Lung (tissue), 12 donors: ENCODE data around the gene TPPP2. TPM values are rescaled to one million over a fixed set of nuclear protein-coding genes. Genes with fewer than 3 reads are reported as not detected.

Source experiments
- ATAC-seq: fragments of 200-7000 bp; cut with Tn5 transposase; one replicate; pipeline ENCODE4 v1.9.1; 2020; ENCODE audit warnings: moderate number of reproducible peaks; ENCODE audit not compliant: insufficient read depth, low FRiP score
- DNase-seq, 3 donors: peaks; one replicate each; pipeline ENCODE4 v3.0.0-alpha.2; 2013 to 2017
- H3K27ac ChIP-seq, 2 donors: one replicate each; pipeline ENCODE4 v1.5.1; 2013; ENCODE audit warnings: mild to moderate bottlenecking in 2 of 2, moderate library complexity in 2 of 2, control low read depth in 1 of 2, inconsistent platforms in 1 of 2, low read depth in 1 of 2, low read length in 1 of 2
- H3K27me3 ChIP-seq, 3 donors: one replicate each; pipeline ENCODE4 v1.5.1; 2013; ENCODE audit warnings: low read length in 2 of 3; ENCODE audit not compliant: control insufficient read depth in 3 of 3, insufficient read depth in 3 of 3
- H3K36me3 ChIP-seq, 4 donors: one replicate each; pipeline ENCODE4 v1.5.1; 2013; ENCODE audit warnings: low read length in 4 of 4, mild to moderate bottlenecking in 1 of 4, moderate library complexity in 1 of 4; ENCODE audit not compliant: control insufficient read depth in 4 of 4, insufficient read depth in 4 of 4
- H3K4me1 ChIP-seq, 5 donors: one replicate each; pipeline ENCODE4 v1.5.1; 2013; ENCODE audit warnings: low read length in 5 of 5, mild to moderate bottlenecking in 2 of 5, moderate library complexity in 1 of 5; ENCODE audit not compliant: control insufficient read depth in 5 of 5, insufficient read depth in 5 of 5
- H3K4me3 ChIP-seq: one replicate; pipeline ENCODE4 v1.5.1; 2013; ENCODE audit warnings: mild to moderate bottlenecking, control low read depth, moderate library complexity
- H3K9ac ChIP-seq, 2 donors: one replicate each; pipeline ENCODE4 v1.5.1; 2013; ENCODE audit warnings: low read length in 2 of 2, control low read depth in 1 of 2; ENCODE audit not compliant: insufficient read depth in 1 of 2
- H3K9me3 ChIP-seq, 4 donors: one replicate each; pipeline ENCODE4 v1.5.1; 2013; ENCODE audit warnings: low read length in 3 of 4, mild to moderate bottlenecking in 1 of 4, moderate library complexity in 1 of 4; ENCODE audit not compliant: control insufficient read depth in 4 of 4, insufficient read depth in 3 of 4
- WGBS, 2 donors: extraction: QIAGEN DNeasy Blood & Tissue Kit; methylation state at CpG; one replicate each; pipeline ENCODE4 v1.1.7; 2013; 5-methylcytosine and 5-hydroxymethylcytosine counted together
- polyA plus RNA-seq, 2 donors: library from polyadenylated mRNA; stranded (reverse); fragments of 200-250 nt; gene quantifications; one replicate each; pipeline ENCODE4 v1.2.1, GENCODE V29; 2013
- total RNA-seq, 2 donors: library from RNA; depleted of rRNA in 1 of 2; stranded (reverse); fragments of >200 nt in 1 of 2; gene quantifications; one replicate each; pipeline ENCODE4 v1.2.1, GENCODE V29; 2014 to 2021
- TF ChIP-seq, protein P1 (sequence below): IDR thresholded peaks from 2 replicates; pipeline ENCODE4 v1.5.1; 2012; ENCODE audit warnings: mild to moderate bottlenecking; ENCODE audit errors: control extremely low read depth, extremely low read depth
- donor health status: control.
- donor health status: control.
- donor health status: Bipolar disorder and iron deficiency.
- donor health status: healthy.
- donor health status: DM: yes; HTN: yes; CAD: no.

Gene TPPP2
- total and polyA plus RNA-seq, 4 donors, result 0.65 TPM; not detected in 3

DNA sequence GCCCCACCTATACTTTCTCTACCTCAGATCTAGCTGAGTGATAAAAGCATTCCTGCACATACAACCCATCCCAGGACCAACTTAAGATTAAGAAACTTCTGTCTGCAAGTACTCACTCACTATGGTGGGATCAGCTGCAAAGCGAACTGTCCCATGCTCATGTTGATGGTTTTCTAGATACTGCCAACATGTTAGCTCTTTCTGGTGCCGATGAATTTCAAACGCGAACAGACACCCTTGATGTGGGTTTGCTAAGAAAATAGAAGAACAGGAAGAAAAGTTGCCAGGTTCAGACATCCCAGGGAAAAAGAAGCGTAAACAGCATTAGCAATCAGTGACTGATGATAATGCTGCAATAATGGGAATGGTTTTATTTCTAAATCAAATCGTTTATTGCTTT is 32.5 kb upstream of the TPPP2 start:
- peaks cover 0 to 2% (median 0%) of the 10 kb centered on the region in 5 donors for H3K4me1 ChIP-seq
- H3K9ac ChIP-seq, result no peak overlapping the region
- no peaks in the 10 kb centered on the region for H3K27me3 ChIP-seq
- DNase-seq (no peak), ATAC-seq (no peak)
- H3K27ac ChIP-seq, result no peak overlapping the region
- TF ChIP-seq, protein P1, sequence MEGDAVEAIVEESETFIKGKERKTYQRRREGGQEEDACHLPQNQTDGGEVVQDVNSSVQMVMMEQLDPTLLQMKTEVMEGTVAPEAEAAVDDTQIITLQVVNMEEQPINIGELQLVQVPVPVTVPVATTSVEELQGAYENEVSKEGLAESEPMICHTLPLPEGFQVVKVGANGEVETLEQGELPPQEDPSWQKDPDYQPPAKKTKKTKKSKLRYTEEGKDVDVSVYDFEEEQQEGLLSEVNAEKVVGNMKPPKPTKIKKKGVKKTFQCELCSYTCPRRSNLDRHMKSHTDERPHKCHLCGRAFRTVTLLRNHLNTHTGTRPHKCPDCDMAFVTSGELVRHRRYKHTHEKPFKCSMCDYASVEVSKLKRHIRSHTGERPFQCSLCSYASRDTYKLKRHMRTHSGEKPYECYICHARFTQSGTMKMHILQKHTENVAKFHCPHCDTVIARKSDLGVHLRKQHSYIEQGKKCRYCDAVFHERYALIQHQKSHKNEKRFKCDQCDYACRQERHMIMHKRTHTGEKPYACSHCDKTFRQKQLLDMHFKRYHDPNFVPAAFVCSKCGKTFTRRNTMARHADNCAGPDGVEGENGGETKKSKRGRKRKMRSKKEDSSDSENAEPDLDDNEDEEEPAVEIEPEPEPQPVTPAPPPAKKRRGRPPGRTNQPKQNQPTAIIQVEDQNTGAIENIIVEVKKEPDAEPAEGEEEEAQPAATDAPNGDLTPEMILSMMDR, result no peak
- H3K36me3 ChIP-seq, result peaks cover 26 to 35% (median 31%) of the 10 kb centered on the region in 4 donors
- 73 to 80% methylated on average over 6 of the region's 6 CpGs for whole genome bisulfite sequencing, 2 donors
- no peak overlapping the region for H3K4me3 ChIP-seq
- no peaks in the 10 kb centered on the region for H3K9me3 ChIP-seq

DNA sequence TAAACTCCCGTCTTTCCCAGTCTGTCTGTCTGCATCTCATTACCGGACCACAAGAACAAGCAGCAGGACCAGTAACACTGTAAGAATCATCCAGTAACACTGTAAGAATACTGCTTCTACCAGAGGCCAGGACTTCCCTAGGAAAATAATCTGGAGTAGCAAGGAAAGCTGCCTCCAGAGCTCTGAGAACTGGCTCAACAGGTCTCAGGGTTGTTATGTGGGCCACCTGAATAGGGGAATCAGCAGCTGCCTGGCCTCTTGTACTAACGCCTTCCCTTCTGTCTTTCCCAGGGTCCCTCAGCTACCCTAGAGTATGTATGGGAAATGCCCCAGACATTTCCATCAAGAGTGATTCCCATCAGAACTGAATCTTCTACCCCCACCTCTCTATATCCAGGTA is 31.9 kb upstream of the TPPP2 start:
- Histone ChIP-seq H3K9me3 (no peaks in the 10 kb centered on the region), H3K4me1 (peaks cover 0 to 2% (median 0%) of the 10 kb centered on the region in 5 donors), H3K9ac (no peak overlapping the region), H3K27ac (no peak overlapping the region), H3K27me3 (no peaks in the 10 kb centered on the region), H3K4me3 (no peak overlapping the region), H3K36me3 (peaks cover 22 to 32% (median 27%) of the 10 kb centered on the region in 4 donors)
- 76 to 89% methylated on average over 3 of the region's 3 CpGs for WGBS, 2 donors
- TF ChIP-seq, protein P1, result no peak
- ATAC-seq (no peak), DNase-seq (peak; percentile 58 to 78 (median 68))

- H3K9ac ChIP-seq, result no peak within 1 kb of the TSS
- peaks cover 0 to 2% (median 0%) of the 10 kb centered on the region in 5 donors for H3K4me1 ChIP-seq
- no peak within 1 kb of the TSS for H3K4me3 ChIP-seq
- H3K27me3 ChIP-seq, result no peaks in the 10 kb centered on the region
- WGBS, 2 donors, result 53 to 79% methylated on average over 6 of the region's 6 CpGs
- TF ChIP-seq, protein P1, result no peak
- ATAC-seq (peak; percentile 77), DNase-seq (no peak)
- H3K36me3 ChIP-seq, result peaks cover 20 to 30% (median 25%) of the 10 kb centered on the region in 4 donors
- no peaks in the 10 kb centered on the region for H3K9me3 ChIP-seq
- no peak within 1 kb of the TSS for H3K27ac ChIP-seq
Observed at GRCh38 chr14:20998674-20999366, 31.2 kb upstream of the TPPP2 start, which contains the start of gene SLC39A2. TSS of gene SLC39A2 (plus strand) at chr14:20999293. CDS start at chr14:20999447, 154 bp downstream.
